Fibroblast of skin of left biceps (primary cell): Measurements from ENCODE around the gene ABHD12.
A peak's percentile ranks its signal among the peaks of the same experiment; 100 is the strongest.
"Not testable (repeated sequence)": the region's sequence is repeated elsewhere in the genome, so short reads cannot be mapped to it uniquely, and the experiment has no call there.

Experiments
- DNase-seq, 2 experiments: peaks; one replicate each; pipeline ENCODE4 v3.0.0-alpha.2; 2013; ENCODE audit warnings: low read depth in 2 of 2

The ABHD12 gene

GRCh38 chr20:25321991-25322390 lies 68.6 kb downstream of the ABHD12 start:
- no peak for DNase-seq

- no peak for DNase-seq
Measured at GRCh38 chr20:25321262-25321831, 69.3 kb downstream of the ABHD12 start.

GRCh38 chr20:25320035-25320800 lies 70.4 kb downstream of the ABHD12 start:
- no peak for DNase-seq

GRCh38 chr20:25319241-25320034 lies 71.2 kb downstream of the ABHD12 start:
- no peak for DNase-seq

GRCh38 chr20:25318471-25319240 lies 72.0 kb downstream of the ABHD12 start:
- DNase-seq: no peak

GRCh38 chr20:25317351-25318075 lies 73.1 kb downstream of the ABHD12 start:
- DNase-seq: no peak

- no peak for DNase-seq
Measured at GRCh38 chr20:25316506-25317190, 74.0 kb downstream of the ABHD12 start.

GRCh38 chr20:25315418-25316210 lies 75.0 kb downstream of the ABHD12 start:
- no peak for DNase-seq

DNA sequence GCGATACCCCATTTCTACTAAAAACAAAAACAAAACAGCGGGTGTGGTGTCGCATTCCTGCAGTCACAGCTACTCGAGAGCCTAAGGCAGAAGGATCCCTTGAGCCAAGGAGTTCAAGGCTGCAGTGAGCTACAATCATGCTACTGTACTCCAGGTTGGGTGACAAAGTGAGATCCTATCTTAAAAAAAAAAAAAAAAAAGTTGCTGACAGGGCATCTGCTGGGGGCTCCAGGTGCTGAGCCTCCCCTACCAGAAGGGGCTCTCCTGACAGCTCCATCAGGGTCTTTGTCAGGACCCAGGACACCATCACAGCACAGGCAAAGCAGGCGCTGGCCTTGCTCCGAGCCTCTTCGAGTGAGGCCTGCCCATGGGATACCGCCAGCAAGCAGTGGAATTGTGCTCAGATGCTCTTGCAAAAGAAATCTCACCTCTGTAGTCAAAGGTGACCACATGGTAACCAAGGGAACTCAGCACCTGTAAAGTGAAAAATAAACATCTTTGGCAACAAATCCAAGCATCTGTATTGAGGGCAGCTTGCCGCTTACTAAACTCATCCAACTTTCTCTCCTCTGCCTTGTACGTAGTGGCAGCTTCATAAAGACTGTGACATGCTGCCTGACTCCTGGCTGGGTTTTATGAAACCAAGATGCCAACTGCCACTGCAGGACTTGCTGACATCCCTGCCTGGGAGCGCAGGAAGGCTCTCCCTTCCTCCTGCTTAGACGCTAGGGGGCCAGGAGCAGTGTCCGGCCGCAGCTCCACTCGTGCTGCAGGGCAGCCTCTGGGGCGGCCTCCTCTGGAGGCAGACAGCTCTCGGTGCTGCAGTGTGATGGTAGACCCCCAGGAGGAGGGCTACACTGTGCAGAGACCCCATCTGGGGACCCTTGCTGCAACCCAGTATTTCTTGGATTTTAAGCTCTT lies 75.9 kb downstream of the ABHD12 start:
- DNase-seq: no peak

DNA sequence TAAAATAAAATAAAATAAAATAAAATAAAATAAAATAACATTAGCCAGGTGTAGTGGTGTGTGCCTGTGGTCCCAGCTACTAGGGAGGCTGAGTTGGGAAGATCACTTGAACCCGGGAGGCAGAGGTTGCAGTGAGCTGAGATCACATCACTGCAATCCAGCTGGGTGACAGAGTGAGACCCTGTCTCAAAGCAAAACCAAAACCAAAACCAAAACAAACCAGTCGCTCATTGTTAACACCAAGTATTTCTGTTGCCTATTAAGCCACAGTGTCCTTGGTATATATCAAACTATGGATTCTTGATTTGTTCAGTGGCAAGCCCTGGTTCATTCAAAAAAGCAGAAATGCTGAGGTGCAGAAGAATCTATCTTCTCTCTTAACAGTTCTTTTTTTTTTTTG lies 77.0 kb downstream of the ABHD12 start:
- no peak for DNase-seq

- not testable (repeated sequence) for DNase-seq
Measured at GRCh38 chr20:25312716-25313115, 77.9 kb downstream of the ABHD12 start.

- DNase-seq: peak; percentile 61 to 71
Measured at GRCh38 chr20:25310921-25311728, 79.5 kb downstream of the ABHD12 start.

- DNase-seq: peak; percentile 28 to 35
Measured at GRCh38 chr20:25310268-25310920, 80.2 kb downstream of the ABHD12 start.

DNA sequence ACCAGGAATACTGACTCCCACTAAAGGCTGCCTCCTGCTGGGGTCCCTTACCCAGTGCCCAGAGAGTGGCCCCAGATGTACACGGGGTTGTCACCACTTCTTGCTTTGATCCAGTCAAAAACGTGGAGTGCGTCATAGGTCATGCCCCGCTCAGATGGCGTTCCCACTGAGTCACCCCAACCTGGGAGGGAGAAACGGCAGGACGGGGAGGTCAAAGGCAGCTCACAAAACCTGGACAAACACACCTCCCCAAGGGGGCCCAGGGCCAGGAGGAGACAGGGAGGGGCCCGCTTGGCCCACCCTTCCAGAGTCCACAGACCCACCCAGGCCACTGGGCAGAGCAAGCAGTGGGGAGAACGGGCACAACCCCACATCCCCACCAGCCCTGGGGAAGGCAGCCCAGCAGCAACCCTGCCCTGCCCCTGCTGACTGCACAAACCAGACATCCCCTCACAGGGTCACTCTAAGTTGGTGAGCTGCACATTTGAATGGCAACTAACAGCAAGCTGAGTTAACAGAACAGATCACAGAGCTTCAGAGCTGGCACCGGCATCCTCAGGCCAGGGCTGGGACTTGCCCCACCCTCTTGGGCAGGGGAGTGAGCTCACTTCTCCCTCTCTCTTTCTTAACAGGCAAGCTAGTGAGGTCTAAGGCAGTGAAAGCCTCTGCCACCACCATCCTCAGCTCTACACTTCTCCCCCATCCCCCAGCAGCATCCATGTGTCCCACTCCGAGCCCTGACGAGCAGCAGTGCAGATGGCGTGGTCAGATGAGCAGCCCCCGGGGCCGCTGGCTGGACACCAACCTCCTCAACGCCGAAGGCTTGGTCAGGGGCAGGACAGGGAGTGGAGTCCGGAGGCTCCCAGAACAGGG lies 81.0 kb downstream of the ABHD12 start:
- DNase-seq: no peak

- no peak for DNase-seq
Measured at GRCh38 chr20:25308671-25309394, 81.8 kb downstream of the ABHD12 start.

DNA sequence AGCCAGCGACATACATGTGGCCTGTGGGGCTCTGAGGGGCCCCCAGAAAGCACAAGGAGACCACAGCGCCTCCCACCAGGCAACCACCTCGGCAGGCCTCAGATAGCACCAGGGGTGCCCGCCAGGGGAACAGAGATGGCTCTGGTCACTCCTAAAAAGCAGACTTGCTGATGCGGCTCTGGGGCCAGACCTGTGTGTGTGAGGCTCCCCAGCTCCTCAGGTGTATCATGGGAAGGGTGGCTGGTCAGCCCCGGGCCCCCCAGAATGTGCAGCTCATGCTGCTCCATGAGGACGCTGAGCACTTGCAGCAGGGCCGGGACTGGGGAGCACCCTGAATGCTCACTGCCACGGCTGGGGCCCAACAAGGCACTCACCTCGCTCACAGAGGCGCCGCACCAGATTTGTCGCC lies 82.5 kb downstream of the ABHD12 start:
- DNase-seq: no peak
